ENCODE data around the gene EXOC3.

Gene EXOC3

DNA sequence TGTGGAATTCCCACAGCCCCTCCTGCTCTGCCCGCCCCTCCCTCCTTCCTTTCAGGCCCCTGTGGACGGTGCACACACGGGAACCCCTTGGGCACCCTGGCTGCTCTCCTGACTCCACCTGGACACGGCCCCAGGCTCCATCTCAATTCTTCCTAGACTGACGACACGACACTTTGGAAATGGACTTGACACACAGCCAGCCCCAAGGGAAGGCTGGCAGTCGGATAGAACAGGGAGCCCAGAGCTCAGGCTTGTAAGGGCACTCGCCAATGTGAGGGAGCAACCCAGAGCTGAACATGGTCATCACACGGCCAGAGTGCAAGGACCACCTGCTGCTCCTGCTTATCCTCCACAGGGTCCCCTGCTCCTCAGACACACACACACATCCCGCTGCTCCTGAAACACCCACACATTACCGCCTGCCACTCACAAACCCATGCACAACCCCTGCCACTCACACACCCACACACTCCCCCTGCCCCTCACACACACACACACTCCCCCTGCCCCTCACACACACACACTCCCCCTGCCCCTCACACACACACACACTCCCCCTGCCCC, 72.4 kb downstream of the EXOC3 start:
- Histone ChIP-seq H3K79me2 (ENCODE audit: insufficient read depth, low read length) (no peaks in the 10 kb centered on the region), H3F3A (ENCODE audit: insufficient read depth, low read length) (no peaks in the 10 kb centered on the region), H2AFZ (ENCODE audit: low read length) (no peak overlapping the region), H3K9me3 (ENCODE audit: low read length) (no peaks in the 10 kb centered on the region), H3K4me3 (ENCODE audit: low read depth, low read length, poor library complexity, severe bottlenecking) (no peak overlapping the region), H3K27me3 (ENCODE audit: insufficient read depth, low read length) (no peaks in the 10 kb centered on the region), H3K4me1 (ENCODE audit: insufficient read depth, low read length, severe bottlenecking) (no peaks in the 10 kb centered on the region), H3K9me2 (ENCODE audit: low read depth, low read length) (no peaks in the 10 kb centered on the region), H4K20me1 (ENCODE audit: insufficient read depth, low read length) (no peaks in the 10 kb centered on the region), H3K9ac (ENCODE audit: low read length) (no peak overlapping the region), H3K4me2 (ENCODE audit: low read length) (no peak overlapping the region), H3K27ac (ENCODE audit: low read depth, low read length, poor library complexity, severe bottlenecking) (no peak overlapping the region), H3K36me3 (ENCODE audit: insufficient read depth, low read length) (no peaks in the 10 kb centered on the region)
- TF ChIP-seq, protein P1, sequence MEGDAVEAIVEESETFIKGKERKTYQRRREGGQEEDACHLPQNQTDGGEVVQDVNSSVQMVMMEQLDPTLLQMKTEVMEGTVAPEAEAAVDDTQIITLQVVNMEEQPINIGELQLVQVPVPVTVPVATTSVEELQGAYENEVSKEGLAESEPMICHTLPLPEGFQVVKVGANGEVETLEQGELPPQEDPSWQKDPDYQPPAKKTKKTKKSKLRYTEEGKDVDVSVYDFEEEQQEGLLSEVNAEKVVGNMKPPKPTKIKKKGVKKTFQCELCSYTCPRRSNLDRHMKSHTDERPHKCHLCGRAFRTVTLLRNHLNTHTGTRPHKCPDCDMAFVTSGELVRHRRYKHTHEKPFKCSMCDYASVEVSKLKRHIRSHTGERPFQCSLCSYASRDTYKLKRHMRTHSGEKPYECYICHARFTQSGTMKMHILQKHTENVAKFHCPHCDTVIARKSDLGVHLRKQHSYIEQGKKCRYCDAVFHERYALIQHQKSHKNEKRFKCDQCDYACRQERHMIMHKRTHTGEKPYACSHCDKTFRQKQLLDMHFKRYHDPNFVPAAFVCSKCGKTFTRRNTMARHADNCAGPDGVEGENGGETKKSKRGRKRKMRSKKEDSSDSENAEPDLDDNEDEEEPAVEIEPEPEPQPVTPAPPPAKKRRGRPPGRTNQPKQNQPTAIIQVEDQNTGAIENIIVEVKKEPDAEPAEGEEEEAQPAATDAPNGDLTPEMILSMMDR (IDR thresholded peaks at IDR 0.05; ENCODE audit: low read length): no peak
- no peak for TF ChIP-seq EZH2 (IDR thresholded peaks at IDR 0.05; ENCODE audit: borderline replicate concordance, low read length)

DNA sequence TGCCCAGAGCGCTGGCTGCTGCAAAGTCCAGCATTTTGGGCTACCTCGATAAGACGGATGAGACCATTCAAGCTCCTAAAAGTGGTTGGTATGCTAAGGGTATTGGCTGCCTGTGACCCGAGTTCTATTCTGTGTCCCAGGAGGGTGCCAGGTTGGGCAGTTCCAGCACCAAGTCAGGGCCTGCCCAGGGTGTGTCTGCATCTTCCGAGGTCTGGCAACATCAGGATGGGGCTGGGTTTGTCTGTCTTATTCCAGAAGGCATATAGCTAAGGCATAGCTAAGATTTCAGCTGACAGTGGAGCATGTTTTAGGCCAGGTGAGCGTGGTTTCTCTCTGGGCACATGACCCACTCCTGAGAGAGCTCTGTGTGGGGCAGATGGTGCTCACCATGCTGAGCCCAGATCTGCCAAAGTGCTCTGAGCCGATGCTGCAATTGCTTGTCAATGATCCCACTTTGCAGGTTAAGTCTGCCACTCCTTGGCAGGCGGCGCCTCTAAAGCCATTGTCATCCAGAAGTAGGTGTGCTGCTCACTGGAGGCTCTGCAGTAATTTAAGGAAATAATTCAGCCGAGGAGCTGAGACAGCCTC, 73.5 kb downstream of the EXOC3 start:
- Histone ChIP-seq H4K20me1 (ENCODE audit: insufficient read depth, low read length) (no peaks in the 10 kb centered on the region), H3K27me3 (ENCODE audit: insufficient read depth, low read length) (no peaks in the 10 kb centered on the region), H3K4me3 (ENCODE audit: low read depth, low read length, poor library complexity, severe bottlenecking) (no peak overlapping the region)

More for the DNA sequence above, 73.5 kb downstream of the EXOC3 start:
- no peak overlapping the region for H2AFZ ChIP-seq (ENCODE audit: low read length)
- no peaks in the 10 kb centered on the region for H3K79me2 ChIP-seq (ENCODE audit: insufficient read depth, low read length)
- H3K27ac ChIP-seq (ENCODE audit: low read depth, low read length, poor library complexity, severe bottlenecking): no peak overlapping the region
- no peaks in the 10 kb centered on the region for H3F3A ChIP-seq (ENCODE audit: insufficient read depth, low read length)
- TF ChIP-seq EZH2 (IDR thresholded peaks at IDR 0.05; ENCODE audit: borderline replicate concordance, low read length): no peak
- TF ChIP-seq, protein P1 (IDR thresholded peaks at IDR 0.05; ENCODE audit: low read length): no peak
- H3K9ac ChIP-seq (ENCODE audit: low read length): no peak overlapping the region
- no peaks in the 10 kb centered on the region for H3K9me3 ChIP-seq (ENCODE audit: low read length)
- H3K36me3 ChIP-seq (ENCODE audit: insufficient read depth, low read length): no peaks in the 10 kb centered on the region
- no peaks in the 10 kb centered on the region for H3K4me1 ChIP-seq (ENCODE audit: insufficient read depth, low read length, severe bottlenecking)
- no peak overlapping the region for H3K4me2 ChIP-seq (ENCODE audit: low read length)
- H3K9me2 ChIP-seq (ENCODE audit: low read depth, low read length): no peaks in the 10 kb centered on the region

Measured in OCI-LY1 (cell line).